CD4-positive, alpha-beta T cell treated with Interleukin-15 for 4 hours (primary cell): ENCODE data around the gene SLC26A8.
"Not testable (repeated sequence)": the region's sequence is repeated elsewhere in the genome, so short reads cannot be mapped to it uniquely, and the experiment has no call there.

Experiments
- DNase-seq: peaks from one replicate; pipeline ENCODE4 v3.0.0-alpha.2; 2020; ENCODE audit warnings: low spot score

The SLC26A8 gene

DNA sequence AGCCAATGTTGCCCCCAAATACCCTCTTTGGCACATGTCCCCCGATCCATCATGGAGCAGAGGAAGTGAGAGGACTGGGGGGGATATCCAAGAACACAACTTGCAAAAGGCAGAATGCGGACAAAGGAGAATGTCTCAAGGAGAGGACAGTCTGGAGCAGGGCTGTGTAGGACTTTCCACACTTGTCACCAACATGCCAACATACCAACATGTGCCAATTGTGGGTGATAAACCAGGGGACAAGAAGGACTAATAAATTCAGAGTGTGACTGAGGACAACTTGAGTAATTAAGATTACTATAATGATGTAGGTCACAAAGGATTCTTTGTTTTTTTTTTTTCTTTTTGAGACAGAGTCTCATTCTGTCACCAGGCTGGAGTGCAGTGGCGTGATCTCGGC is 8.8 kb downstream of the SLC26A8 start:
- no peak for DNase-seq

DNA sequence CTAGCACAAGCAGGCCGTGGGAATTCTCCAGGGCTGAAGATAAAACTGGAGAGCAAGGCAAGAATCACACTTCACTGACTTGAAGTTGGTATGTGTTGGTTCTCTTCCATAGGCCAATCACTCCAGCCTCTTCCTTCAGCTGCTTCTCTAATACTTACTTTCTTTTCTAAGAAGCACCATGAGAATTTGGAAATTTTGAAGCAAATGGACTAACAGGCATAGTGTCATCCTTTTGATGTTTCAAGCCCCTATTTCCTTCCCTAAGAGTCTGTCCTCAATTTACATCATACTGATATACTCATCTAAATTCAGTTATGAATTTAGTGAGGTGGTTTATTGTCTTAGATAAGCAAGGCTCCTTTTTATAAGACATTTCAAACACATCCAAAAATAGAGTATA is 24.0 kb downstream of the SLC26A8 start:
- no peak for DNase-seq

DNA sequence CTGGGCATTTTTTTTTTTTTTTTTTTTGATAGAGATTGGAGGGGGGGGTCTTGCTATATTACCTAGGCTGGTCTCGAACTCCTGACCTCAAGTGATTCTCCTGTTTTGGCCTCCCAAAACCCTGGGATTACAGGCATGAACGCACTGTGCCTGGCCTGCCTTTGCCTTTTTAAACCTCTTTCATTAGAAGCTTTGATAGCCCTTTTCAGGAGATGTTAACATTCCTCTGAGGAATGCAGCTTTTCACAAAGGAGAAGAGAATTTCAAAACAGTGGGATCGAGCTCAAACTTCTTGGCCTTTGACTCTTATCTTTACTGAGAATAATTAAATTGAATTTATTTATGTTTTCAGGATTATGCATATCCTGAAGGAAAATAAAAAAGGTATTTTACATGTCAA is 31.3 kb downstream of the SLC26A8 start:
- no peak for DNase-seq

DNA sequence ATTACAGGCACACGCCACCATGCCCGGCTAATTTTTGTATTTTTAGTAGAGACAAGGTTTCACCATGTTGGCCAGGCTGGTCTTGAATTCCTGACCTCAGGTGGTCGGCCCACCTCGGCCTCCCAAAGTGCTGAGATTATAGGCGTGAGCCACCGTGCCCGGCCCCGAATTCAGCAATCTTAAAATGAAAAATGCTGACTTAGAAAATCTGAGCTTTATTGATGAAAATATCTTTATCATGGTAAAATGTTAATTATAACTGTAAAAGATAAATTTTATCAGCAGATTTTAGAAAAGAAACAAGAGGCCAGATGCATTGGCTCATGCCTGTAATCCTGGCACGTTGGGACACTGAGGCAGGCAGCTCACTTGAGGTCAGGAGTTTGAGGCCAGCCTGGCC is 36.4 kb downstream of the SLC26A8 start:
- DNase-seq: not testable (repeated sequence)

DNA sequence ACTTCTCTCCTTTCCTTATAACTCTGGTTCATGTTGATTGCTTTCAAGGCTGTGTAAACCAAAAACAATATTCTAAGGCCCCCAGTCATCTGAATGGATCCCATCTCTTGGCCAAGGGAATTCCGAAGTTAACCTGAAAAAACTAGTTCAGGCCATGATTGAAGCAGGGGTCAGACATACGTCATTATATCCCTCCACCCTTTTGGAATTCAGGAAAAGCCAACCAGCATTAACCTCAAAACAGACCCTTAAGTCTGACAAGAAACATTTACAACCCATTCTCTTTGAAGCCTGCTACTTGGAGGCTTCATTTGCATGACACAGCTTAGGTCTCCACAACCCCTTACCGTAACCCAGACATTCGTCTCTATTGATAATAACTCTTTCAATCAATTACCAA is 39.7 kb downstream of the SLC26A8 start:
- DNase-seq: no peak

DNA sequence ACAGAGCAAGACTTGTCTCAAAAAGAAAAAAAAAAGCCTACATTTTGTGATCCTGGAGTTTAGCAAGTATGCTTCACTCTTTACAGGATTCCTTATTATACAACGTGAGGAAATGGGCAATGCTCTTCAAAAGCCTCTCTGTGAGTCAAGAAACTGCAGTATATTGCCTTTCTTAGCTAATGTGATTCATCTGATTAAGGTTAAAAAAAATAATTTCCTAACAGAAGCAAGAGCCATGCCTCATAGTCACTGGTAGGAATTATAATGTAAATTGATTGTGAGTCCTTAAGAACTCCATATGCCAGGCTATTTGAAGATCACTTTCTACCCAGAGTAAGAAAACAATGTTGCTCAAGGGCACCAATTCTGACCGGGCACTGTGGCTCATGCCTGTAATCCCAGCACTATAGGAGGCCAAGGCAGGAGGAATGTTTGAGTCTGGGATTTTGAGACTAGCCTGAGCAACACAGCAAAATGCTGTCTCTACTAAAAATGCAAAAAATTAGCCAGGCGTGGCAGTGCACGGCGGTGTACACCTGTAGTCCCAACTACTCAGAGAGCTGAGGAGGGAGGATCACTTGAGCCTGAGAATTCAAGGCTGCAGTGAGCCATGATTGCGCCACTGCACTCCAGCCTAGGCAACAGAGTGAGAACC is 43.3 kb downstream of the SLC26A8 start:
- DNase-seq: no peak

DNA sequence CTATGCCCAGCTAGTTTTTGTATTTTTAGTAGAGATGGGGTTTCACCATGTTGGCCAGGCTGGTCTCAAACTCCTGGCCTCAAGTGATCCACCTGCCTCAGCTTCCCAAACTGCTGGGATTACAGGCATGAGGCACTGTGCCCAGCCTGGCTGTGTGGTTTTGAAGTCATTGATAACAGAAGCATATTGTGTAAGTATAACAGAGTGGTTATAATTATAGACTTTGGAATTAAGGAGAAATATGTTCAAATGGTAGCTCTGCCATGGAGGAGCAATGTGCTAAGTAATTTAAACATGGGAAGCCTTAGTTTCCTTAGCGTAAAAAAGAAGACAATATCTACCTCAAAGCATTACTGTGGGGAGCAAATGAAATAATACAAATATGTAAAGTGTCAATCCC is 44.3 kb downstream of the SLC26A8 start:
- not testable (repeated sequence) for DNase-seq

DNA sequence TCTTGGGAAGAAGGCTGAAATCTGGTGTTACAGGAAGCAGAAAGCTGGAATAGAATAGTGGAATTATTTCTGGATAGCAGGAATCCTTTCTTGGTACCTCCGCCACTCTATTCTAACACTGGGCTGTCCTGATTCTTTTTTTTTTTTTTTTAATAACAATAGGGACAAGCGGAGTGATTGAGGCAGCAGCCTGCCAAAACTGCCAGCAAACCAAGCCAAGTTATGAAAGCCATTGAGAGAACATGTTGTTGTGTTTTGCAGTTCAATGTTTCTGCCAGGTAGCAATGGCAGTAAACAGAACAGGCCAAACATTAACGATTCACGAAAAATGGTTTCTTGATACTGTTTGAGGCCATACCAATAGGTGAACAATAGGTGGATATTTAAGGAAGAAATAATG is 47.1 kb downstream of the SLC26A8 start:
- no peak for DNase-seq

DNA sequence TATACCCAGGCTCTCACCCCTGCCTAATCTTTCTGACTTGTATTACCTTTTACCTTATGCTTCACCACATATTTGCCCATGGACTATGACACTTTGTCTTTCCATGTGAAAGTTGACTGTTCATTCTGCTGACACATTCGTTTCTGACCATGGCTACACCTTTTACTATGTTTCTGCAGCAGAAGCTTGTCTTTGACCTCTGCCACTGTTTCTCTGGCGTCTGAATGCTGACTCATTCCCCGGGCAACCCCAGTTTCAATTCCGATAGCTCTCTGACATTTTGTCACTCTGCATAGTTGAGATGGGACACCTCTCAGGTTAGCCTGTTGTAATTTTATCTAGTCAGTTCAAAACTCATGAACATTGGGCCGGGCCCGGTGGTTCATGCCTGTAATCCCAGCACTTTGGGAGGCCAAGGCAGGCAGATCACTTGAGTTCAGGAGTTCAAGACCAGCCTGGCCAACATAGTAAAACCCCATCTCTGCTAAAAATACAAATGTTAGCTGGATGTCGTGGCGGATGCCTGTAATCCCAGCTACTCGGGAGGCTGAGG is 50.7 kb downstream of the SLC26A8 start:
- DNase-seq: no peak

DNA sequence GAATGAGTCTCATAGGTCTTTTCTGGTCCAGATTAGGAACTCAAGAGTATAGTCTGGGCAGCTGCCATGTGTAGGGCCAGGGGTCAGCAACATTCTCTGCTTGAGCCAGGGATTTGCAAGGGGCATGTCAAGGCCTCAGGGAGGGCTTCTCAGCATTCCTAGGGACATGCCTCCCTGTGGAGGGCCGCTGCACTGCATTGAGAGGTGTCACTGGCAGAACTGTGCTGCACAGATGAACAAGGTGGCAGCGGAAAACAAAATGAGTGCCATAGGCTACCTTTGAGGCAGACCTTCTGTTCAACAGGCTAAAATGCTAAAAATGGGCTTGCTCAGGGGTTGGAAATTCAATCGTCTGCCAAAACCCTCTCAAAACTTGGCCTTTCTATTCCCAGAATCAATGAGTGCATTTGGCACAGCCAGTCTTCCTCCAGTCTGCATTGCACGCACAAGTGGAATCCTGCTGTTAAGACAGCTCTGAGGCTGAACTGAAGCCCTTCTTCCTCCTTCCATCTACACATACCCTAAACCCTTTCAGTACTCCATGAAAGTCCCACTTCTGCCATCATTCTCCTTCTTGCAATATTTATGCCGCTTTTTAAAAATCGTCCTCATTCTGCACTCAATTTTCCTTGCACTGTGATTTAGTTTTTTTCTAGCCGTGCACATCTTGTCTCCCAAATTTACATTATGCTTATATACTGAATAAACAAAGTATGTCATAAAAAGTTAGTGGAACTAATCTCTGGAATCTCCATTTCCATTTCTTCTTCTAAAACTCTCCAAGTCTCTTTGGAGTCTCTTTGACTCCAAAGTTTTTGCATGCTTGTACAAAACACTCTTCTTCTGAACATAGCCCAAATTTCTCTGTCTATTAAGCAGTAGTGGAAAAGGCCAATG is 51.7 kb downstream of the SLC26A8 start:
- no peak for DNase-seq

DNA sequence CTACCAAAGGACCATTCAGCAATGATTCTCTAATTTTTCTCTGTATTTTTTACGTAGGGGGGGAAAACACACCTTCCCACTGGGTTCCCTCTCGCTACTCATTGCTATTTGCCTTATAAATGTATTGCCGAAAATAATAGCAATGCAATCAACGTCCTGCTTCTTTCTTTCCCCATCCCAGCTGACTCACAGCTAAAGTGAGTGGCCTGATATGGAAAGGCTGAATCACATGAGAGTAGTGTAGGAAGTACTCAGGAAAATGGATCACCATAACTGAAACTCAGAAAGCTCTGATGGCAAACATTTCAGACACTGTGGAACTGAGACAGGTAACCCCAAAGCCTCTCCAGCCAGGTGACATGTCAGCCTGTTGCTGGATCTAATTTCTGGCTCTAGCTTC is 54.3 kb downstream of the SLC26A8 start:
- DNase-seq: no peak

DNA sequence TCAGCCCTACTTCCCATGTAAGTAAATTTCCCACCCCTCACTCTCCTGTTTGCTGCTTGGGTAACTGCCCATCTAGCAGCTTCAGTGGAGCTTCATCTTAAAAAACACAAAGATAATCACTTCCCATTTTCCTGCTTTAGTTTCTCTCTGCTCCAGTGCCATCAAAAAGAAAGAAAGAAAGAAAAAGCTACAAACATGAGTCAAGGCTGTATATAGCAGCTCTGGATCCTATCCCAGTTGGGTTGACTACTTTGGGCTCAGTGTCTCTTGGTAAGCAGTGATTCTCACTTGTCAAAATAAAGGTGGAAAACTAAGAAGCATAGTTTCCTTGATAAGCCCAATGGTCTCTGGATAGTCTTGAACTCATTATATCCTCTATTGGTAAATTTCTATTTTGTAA is 54.8 kb downstream of the SLC26A8 start:
- DNase-seq: no peak

DNA sequence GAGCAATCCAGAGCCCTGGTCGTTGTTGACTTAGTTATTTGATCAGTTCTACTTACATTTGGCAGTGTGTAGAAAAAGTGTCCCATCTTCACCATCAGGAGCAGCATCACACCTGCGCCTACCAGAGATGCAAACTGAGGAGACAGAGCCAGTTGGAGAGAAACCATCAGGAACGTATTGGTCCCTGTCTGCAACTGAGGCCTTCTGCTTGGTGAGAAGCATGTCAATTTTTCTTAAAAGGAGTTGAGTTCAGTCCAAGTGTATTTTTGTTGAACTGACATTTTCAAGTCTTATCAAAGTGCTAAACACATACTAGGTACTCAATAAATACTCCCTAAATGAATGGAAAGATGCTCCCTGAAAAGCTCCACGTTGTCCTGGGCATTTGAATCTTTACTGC is 55.6 kb downstream of the SLC26A8 start:
- no peak for DNase-seq

DNA sequence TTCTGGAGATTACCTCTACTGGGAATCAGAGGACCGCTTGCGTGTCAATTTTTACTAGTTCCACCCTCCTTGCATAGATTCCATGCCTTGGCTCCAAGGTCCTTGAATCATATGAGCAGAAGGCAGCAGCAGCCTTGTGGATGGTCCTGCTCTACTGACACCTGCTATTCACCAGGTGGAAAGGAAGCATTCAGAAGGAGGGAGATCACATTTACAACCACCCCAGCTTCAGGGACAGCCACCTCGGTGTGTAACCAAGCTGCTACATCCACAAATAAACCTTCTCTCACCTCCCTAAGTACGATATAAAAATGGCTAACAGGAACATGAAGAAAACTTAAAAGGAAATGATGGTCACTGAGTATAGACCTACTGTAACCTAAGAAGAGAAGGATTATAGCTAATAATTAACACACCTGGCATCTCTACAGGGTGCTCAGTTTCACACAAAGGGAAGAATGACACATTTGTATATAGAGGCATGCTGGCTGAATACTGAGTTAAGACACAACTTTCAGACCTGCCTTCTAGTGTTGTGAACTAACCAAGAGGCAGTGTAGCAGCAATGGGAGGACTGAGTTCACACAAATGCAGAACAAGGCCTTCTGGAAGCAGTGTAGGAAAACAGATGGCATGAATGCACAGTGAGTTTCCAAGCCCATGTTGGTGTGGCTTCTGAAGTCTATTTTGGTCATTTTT is 57.2 kb downstream of the SLC26A8 start:
- no peak for DNase-seq

DNA sequence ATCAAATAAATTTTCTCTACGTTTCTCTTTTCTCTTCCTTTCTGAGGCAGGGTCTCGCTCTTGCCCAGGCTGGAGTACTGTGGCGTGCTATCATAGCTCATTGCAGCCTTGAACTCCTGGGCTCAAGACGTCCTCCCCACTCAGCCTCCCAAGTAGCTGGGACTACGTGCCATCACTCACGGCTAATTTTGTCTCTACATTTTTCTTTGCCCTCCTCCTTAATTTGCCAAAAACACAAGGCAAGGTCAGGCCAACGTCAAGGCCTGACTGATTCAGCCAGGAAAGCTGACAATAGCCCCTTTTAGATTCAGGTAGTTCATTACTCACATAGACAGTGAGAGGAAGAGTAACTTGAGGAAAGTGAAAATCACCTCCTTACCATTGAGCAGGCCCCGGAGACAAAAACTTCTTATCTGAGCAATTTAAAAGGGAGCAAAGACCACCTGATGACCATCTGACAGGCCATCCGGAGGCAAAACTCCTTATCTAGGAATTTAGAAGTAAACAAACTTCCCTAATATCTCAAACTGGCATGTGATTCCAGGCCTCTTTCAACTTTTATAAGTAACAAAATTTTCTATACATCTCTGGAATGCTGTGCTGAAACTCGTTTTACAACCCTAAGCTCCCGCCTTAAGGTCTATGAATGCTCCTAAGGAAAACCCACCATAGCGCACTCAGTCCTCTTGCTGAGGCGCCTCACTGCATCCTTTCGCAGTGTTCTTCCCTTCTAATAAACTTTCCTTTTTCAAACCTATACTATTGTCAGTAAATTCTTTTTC is 61.5 kb downstream of the SLC26A8 start:
- no peak for DNase-seq

DNA sequence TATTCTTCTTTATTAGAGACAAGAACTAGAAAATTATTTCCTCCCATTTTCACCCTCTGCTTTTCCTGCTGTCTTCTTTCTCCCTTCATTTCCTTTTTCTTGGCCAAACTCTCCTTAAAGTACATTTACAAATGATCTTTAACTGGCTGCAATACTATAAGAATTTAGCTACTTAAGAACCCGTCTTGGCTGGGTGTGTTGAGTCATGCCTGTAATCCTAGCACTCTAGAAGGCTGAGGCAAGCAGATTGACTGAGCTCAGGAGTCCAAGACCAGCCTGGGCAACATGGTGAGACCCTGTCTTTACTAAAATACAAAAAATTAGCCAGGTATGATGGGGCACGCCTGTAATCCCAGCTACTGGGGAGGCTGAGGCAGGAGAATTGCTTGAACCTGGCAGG is 64.3 kb downstream of the SLC26A8 start:
- no peak for DNase-seq

DNA sequence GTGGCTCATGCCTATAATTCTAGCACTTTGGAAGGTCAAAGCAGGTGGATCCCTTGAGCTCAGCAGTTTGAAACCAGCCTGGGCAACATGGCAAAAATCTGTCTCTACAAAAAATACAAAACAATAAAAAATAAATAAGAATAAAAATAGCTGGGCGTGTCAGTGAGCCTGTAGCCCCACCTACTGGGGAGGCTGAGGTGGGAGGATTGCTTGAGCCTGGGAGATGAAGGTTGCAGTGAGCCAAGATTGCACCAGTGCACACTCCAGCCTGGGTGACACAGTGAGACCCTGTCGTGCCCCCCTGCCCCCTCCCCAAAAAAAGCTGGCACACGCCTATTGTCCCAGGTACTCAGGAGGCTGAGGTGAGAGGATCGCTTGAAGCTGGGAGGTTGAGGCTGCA is 68.5 kb downstream of the SLC26A8 start:
- no peak for DNase-seq

DNA sequence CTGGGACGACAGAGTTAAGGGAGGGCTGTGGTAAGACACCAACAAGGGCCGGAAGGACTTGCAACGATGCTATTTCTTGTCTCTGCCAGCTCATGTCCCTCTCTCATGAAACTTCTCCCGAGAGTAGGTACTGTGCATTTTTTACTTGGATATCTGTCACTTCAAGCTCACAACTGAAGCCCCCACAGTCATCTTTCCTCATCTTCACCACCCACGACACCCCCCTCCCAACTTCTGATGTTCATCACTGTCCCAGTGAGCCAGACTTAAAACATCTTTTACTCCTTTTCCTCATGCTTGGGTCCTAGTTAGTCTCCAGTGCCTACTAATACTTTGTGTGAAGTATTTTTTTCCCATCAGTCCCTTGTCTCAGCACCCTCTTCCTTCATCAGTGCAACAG is 68.9 kb downstream of the SLC26A8 start:
- DNase-seq: no peak

DNA sequence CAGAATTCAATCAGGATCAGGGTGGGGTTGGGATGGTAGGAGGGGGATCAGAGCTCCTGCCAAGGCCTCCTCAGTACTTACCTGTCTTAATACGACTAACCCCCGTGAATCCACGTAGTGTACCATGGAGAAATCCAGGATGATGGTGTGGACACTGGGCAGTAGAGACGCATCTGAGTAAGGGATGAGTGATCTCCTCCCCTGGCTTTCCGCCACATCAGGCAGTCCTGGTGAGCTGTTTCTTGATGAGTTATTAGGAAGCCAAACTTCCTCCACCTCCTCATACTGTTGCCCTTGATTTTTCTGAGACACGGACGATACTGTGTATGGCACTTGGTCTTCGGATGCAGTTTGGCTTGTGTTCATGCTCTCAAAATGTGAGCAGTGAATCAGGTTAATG is 69.4 kb downstream of the SLC26A8 start:
- no peak for DNase-seq

DNA sequence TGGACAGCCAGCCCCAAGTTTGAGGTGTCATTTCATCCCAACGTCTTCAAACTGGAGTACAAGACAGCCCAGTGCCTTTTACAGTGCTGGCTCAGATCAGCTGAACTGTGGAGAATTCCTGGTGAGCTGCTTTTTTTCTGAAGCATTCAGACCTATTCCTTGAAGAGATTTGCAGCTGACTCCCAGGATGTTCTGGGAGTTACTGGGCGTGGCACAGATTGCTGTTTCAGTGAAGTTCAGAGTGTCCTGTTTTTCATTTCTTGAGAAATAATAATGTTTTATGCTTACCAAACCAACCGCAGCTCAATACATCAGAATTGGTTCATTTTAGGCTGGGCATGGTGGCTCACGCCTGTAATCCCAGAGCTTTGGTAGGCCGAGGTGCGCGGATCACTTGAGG is 70.1 kb downstream of the SLC26A8 start:
- no peak for DNase-seq

DNA sequence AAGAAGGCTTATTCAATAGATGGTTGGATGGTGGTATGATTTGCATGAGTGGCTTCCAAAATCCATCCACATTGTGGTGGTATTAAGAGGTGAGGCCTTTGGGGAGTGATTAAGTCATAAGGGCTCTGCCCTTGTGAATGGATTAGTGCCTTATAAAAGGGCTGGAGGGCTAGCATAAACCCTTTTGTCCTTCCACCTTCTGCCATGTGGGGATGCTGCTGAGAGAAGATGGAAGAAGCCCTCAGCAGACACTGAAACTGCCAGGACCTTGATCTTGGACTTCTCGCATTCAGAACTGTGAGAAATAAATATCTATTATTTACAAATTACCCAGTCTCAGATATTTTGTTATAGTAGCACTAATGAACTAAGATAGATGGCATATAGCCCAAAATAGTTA is 75.7 kb downstream of the SLC26A8 start:
- no peak for DNase-seq

DNA sequence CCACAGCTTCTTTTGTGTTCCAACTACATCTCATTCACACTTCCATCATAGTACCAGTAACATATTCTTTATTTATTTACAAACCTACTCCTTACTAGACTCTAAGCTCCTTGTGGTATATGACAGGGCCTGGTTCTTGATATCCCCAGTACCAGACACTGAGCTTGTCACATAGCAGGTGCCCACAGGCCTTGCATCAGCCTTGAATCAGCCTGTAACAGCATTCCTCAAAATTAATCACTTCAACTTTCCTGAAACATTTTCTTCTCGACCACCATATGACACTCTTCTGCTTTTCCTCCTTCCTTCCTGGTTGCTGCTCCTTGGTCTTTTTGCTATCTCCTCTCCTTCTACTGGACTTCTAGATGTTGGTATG is 78.8 kb downstream of the SLC26A8 start:
- DNase-seq: no peak
